HepG2 (cell line): Measurements from ENCODE around the gene C10orf90. TPM values are rescaled to one million over a fixed set of nuclear protein-coding genes. Genes with fewer than 3 reads are reported as not detected.

Experiments
- ATAC-seq: fragments of 200-7000 bp; cut with Tn5 transposase; 3 replicates; pipeline ENCODE4 v1.9.1; 2020; ENCODE audit warnings: mild to moderate bottlenecking, moderate library complexity
- BruUV-seq: library from RNA; stranded (reverse); fragments of 400-500 nt; replicated peaks from 2 replicates; lab custom pipeline; 2021; lab: Mats Ljungman, UMichigan
- CTCF ChIA-PET: fragments of 300-600 bp; formaldehyde crosslinking; extraction: SDS; loops from one replicate; lab custom pipeline; 2021; ENCODE audit warnings: low total read pairs, inconsistent platforms, low intra/inter-chr PET ratio; lab: Yijun Ruan, JAX
- POLR2A ChIA-PET: fragments of 350-600 bp; sonication (Branson Sonifier 250); formaldehyde crosslinking; loops from one replicate; lab custom pipeline; 2020; ENCODE audit warnings: antibody characterized with exemption, inconsistent platforms; lab: Yijun Ruan, JAX
- DNase-seq: peaks from one replicate; pipeline ENCODE4 v3.0.0-alpha.2; 2015; ENCODE audit warnings: low spot score
- FAIRE-seq: peaks from 3 replicates; lab custom pipeline; 2011; peaks lifted over from hg19 to GRCh38; lab: Jason Lieb, UNC
- H2AFZ ChIP-seq: one replicate; pipeline ENCODE4 v1.6.1; 2011; ENCODE audit warnings: low read length, inconsistent platforms
- H3K27ac ChIP-seq: fragments of 300-600 bp; 3 replicates; pipeline ENCODE4 v1.8.0; 2011; ENCODE audit warnings: mixed run types, mild to moderate bottlenecking, mixed read lengths, low read length, inconsistent platforms; ENCODE audit not compliant: insufficient read depth; ENCODE audit errors: extremely low read length
- H3K27me3 ChIP-seq, 2 experiments: fragments of 200-600 bp in 1 of 2; 2 replicates in 1 of 2; 3 replicates in 1 of 2; pipeline versions ENCODE4 v1.6.0 to v1.8.0; 2011; ENCODE audit warnings: low read length in 2 of 2, mild to moderate bottlenecking in 2 of 2, moderate library complexity in 2 of 2, inconsistent platforms in 1 of 2; ENCODE audit not compliant: insufficient read depth in 2 of 2, control insufficient read depth in 1 of 2
- H3K36me3 ChIP-seq, 2 experiments: fragments of 200-600 bp in 1 of 2; replicated peaks in 1 of 2; 2 replicates in 1 of 2; 3 replicates in 1 of 2; pipeline versions ENCODE4 v1.5.1 to v1.8.0; 2011; ENCODE audit warnings: low read length in 2 of 2, inconsistent platforms in 1 of 2; ENCODE audit not compliant: insufficient read depth in 2 of 2, control insufficient read depth in 1 of 2
- H3K4me1 ChIP-seq: 2 replicates; pipeline ENCODE4 v1.5.1; 2012; ENCODE audit warnings: low read length, inconsistent platforms; ENCODE audit not compliant: insufficient read depth
- H3K4me2 ChIP-seq: 2 replicates; pipeline ENCODE4 v1.6.0; 2011; ENCODE audit warnings: low read depth, low read length, inconsistent platforms
- H3K4me3 ChIP-seq, 3 experiments: fragments of 200-600 bp in 1 of 3; sonication (generic), shearing (Covaris generic) in 1 of 3; replicated peaks in 1 of 3; 2 replicates each; pipeline ENCODE4 v1.5.1; 2011 to 2016; ENCODE audit warnings: low read length in 3 of 3, inconsistent platforms in 2 of 3, low read depth in 2 of 3, mild to moderate bottlenecking in 2 of 3, control low read depth in 1 of 3, mixed read lengths in 1 of 3; ENCODE audit not compliant: insufficient read depth in 1 of 3
- H3K79me2 ChIP-seq: one replicate; pipeline ENCODE4 v1.6.1; 2011; ENCODE audit warnings: low read length, inconsistent platforms; ENCODE audit not compliant: insufficient read depth
- H3K9ac ChIP-seq: 2 replicates; pipeline ENCODE4 v1.6.0; 2011; ENCODE audit warnings: mild to moderate bottlenecking, low read depth, low read length, inconsistent platforms; ENCODE audit not compliant: insufficient read depth
- H3K9me3 ChIP-seq: 2 replicates; pipeline ENCODE4 v1.5.1; 2012; ENCODE audit warnings: mild to moderate bottlenecking, low read length
- H4K20me1 ChIP-seq: 2 replicates; pipeline ENCODE4 v1.6.0; 2011; ENCODE audit warnings: inconsistent platforms, mild to moderate bottlenecking, low read length, moderate library complexity; ENCODE audit not compliant: insufficient read depth
- BATF2 ChIP-seq: sonication (generic); formaldehyde crosslinking; IDR thresholded peaks from 2 replicates; pipeline ENCODE4 v1.8.0; 2022; ENCODE audit warnings: mild to moderate bottlenecking, missing genetic modification reagents, moderate library complexity
- HNF4G ChIP-seq, 2 experiments: sonication (generic) in 1 of 2; formaldehyde crosslinking in 1 of 2; IDR thresholded peaks; 2 replicates each; pipeline versions ENCODE4 v1.4.0 to v1.6.1; 2011 to 2020; ENCODE audit warnings: borderline replicate concordance in 2 of 2, low read depth in 2 of 2, mild to moderate bottlenecking in 2 of 2, low read length in 1 of 2, missing genetic modification reagents in 1 of 2, moderate library complexity in 1 of 2
- MNT ChIP-seq: fragments of 450-650 bp; IDR thresholded peaks from 2 replicates; pipeline ENCODE4 v1.6.1; 2016
- MYC ChIP-seq: sonication (generic); formaldehyde crosslinking; IDR thresholded peaks from 2 replicates; pipeline ENCODE4 v1.9.0; 2021; ENCODE audit warnings: missing genetic modification reagents, borderline replicate concordance
- NFE2 ChIP-seq: sonication (generic); formaldehyde crosslinking; IDR thresholded peaks from 2 replicates; pipeline ENCODE4 v1.4.0; 2020; ENCODE audit warnings: missing genetic modification reagents
- REL ChIP-seq: sonication (generic); formaldehyde crosslinking; conservative IDR thresholded peaks from 2 replicates; pipeline ENCODE4 v1.8.0; 2022; ENCODE audit warnings: mild to moderate bottlenecking, missing genetic modification reagents, moderate library complexity
- ZNF616 ChIP-seq: sonication (generic); formaldehyde crosslinking; IDR thresholded peaks from 2 replicates; pipeline ENCODE4 v1.5.0; 2020; ENCODE audit warnings: low read depth, mild to moderate bottlenecking, missing genetic modification reagents
- whole genome bisulfite sequencing: methylation state at CpG from one replicate; pipeline ENCODE4 v1.1.6; 2017; ENCODE audit warnings: low lambda C conversion rate; 5-methylcytosine and 5-hydroxymethylcytosine counted together
- in situ Hi-C: cut with HindIII; loops from 2 replicates; pipeline ENCODE4 v1.10.0; 2017; ENCODE audit warnings: low pct_unique_long_range_greater_than_20kb; ENCODE audit not compliant: extremely low pct_ligation_motif_present
- intact Hi-C: fragments of 100-400 bp; cut with micrococcal nuclease; formaldehyde crosslinking; loops from one replicate; pipeline ENCODE4 v1.10.0; 2022; ENCODE audit not compliant: unreplicated experiment
- polyA plus RNA-seq, 8 experiments: library from polyadenylated mRNA; depleted of rRNA in 3 of 8; stranded (reverse) in 7 of 8; unstranded in 1 of 8; fragments of >200 nt; fragmentation: Illumina TruSeq in 4 of 8; extraction: Trizol in 4 of 8; gene quantifications; 2 replicates each; pipeline versions ENCODE4 v1.2.1 to v1.2.3, GENCODE V29; 2011 to 2016; ENCODE audit warnings: low read depth in 4 of 8, missing spikeins in 1 of 8, mixed read lengths in 1 of 8; ENCODE audit not compliant: insufficient read depth in 1 of 8
- total RNA-seq, 5 experiments: library from RNA; depleted of rRNA; stranded (reverse); fragments of >200 nt; fragmentation: Illumina TruSeq; extraction: Trizol; gene quantifications; 2 replicates each; pipeline ENCODE4 v1.2.3, GENCODE V29; 2016; ENCODE audit warnings: low read depth in 1 of 5

Gene C10orf90
- total and polyA plus RNA-seq, 2 of the 13 experiments (the other 11 are each of a cell fraction or from before 2014, with no cell fraction given) = not detected

- no peak for DNase-seq
- no peak overlapping the region for H2AFZ ChIP-seq
These were observed 248.7 kb downstream of the C10orf90 start for GRCh38 chr10:126421756-126422256.

More at GRCh38 chr10:126421756-126422256, 248.7 kb downstream of the C10orf90 start:
- no peaks in the 10 kb centered on the region for H3K79me2 ChIP-seq
- no peaks in the 10 kb centered on the region for H3K36me3 ChIP-seq
- H4K20me1 ChIP-seq = no peaks in the 10 kb centered on the region
- H3K27ac ChIP-seq = no peak overlapping the region
- ChIA-PET CTCF (no interaction called here), POLR2A (no interaction called here)
- H3K4me3 ChIP-seq = no peak overlapping the region
- FAIRE-seq (no peak), ATAC-seq (no peak)
- peaks cover 1 to 25% of the 10 kb centered on the region in 2 experiments; a peak in 2 of 5 replicates for H3K27me3 ChIP-seq
- H3K9ac ChIP-seq = no peak overlapping the region
- in situ Hi-C loops (no loop called here), intact Hi-C loops (no loop called here)
- no TSS peak for BruUV-seq
- 37% methylated on average over 10 of the region's 10 CpGs for WGBS
- H3K4me2 ChIP-seq = no peak overlapping the region
- H3K4me1 ChIP-seq = no peaks in the 10 kb centered on the region
- TF ChIP-seq MNT (no peak), HNF4G (IDR thresholded peaks at IDR 0.05; ENCODE audit: borderline replicate concordance, low read depth, low read length) (no peak), HNF4G (CRISPR knock-in tag; IDR thresholded peaks at IDR 0.05; ENCODE audit: borderline replicate concordance, low read depth) (no peak), REL (CRISPR knock-in tag) (no peak), ZNF616 (CRISPR knock-in tag) (no peak), NFE2 (no peak), BATF2 (no peak), MYC (CRISPR knock-in tag) (no peak)
- peaks cover 9% of the 10 kb centered on the region for H3K9me3 ChIP-seq
